GM18907 (cell line): ENCODE measurements around the gene GNG11.

ENCODE experiments used
- ATAC-seq: cut with Tn5 transposase; IDR thresholded peaks from one replicate; pipeline ENCODE4 v1.9.1; 2021; ENCODE audit warnings: mild to moderate bottlenecking, moderate library complexity; ENCODE audit not compliant: unreplicated experiment

Gene GNG11

DNA sequence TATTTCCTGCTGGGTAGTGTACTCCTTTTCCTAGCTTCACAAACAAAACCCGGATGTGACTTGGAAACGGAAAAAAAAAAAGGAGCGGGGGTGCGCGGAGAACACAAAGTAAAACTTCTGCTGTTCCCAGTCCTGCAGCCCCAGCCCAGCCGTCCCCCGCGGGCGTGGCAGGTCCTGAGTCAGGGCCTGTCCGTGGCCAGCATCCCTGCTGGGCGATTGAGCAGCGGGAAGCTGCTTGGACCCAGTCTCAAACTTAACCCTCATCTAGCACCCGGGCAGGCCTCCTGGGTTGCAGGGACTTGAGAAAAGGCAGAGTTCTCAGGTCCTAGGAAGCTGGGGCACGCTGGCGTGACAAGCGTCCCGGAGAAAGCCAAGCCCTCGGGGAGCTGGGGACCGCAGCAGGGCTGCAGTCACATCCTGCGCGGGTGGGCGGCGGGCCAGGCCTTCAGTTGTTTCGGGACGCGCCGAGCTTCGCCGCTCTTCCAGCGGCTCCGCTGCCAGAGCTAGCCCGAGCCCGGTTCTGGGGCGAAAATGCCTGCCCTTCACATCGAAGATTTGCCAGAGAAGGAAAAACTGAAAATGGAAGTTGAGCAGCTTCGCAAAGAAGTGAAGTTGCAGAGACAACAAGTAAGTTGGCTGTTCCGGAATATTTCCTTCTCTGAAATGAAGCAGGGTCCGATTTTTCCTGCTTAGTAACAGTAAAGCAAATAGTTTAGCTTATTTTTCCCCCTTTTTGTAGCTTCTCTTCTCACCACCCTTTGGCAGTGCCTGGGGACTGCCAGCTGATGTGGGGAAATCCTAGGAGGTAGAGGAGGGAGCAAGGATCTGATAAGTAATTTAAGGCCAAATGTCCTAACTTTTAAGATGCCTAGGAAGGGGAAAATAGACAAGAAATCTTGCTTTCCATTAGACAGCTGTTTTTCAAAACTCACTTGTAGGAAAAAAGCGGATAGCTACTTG is at the start of gene GNG11:
GNG11 (plus strand) TSS at position 129 of the 960 bp plus-strand sequence; CDS start at position 532, 403 bp downstream.
- peak; percentile 96 for ATAC-seq

DNA sequence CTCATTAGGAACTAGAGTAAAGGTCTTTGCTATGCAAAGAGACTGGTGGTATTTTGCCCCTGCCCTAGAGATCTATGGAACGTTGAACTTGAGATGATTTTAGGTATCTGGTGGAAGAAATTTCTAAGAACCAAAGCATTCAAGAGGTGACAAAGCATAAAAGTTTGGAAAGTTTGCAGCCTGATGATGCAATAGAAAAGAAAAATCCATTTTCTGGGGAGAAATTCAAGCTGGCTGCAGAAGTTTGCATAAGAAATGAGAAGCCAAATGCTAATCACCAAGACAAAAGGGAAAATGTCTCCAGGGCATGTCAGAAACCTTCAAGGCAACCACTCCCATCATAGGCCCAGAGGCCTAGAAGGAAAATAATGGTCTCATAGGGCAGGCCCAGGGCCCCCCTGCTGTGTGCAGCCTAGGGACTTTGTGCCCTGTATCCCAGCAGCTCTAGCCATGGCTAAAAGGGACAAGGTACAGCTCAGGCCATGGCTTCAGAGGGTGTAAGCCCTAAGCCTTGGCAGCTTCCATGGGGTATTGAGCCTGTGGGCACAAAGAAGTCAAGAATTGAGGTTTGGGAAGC is 47.4 kb upstream of the GNG11 start:
- no peak for ATAC-seq

DNA sequence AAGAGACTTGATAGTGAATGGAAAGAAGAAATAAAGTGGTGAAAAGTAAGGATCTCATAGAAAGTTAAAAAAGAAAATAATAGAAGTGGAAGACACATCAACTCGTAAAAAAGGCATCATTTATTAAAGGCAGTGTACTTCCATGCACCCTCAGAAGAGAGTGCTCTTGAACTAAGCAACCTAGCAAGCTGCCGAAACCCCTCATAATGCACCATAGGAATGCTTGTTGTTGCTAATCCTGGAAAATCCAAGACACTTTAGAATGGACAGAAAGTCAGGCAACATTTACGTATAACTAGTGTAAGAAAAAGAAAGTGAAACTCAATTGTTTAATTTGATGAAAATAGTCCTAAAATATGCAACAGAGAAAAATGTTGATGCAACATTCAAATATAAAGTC is 43.8 kb upstream of the GNG11 start:
- no peak for ATAC-seq

DNA sequence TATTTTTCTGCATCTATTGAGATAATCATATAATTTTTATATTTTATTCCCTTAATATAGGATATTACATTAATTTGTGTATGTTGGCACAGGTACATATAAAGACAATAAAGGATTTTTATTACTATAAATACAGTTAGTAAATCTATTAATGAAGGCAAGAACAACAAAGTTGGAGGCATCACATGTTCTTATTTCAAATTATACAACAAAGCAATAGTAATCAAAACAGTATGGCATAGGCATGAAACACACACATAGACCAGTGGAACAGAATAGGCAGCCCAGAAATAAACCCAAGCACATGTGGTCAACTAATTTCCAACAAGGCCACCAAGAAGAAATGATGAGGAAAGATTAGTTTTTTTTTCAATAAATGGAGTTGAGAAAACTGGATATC is 42.2 kb upstream of the GNG11 start:
- no peak for ATAC-seq

DNA sequence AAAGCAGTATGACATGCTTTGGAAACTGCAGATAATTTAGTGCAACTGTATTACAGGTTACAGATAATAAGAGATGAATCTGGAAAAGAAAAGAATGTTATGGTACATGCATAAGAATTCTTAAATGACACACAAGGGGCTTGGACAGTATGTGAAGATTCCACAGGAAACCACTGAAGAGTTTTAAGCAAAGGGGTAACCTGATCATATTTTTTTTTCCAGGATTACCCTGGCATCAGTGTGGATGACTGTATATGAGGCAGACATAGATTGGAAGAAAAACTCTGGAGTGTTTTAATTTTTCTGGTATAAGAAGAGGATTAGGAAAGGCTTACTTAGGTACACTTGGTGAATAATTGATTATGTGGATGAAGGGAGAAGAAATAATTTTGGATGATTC is 39.1 kb upstream of the GNG11 start:
- no peak for ATAC-seq

DNA sequence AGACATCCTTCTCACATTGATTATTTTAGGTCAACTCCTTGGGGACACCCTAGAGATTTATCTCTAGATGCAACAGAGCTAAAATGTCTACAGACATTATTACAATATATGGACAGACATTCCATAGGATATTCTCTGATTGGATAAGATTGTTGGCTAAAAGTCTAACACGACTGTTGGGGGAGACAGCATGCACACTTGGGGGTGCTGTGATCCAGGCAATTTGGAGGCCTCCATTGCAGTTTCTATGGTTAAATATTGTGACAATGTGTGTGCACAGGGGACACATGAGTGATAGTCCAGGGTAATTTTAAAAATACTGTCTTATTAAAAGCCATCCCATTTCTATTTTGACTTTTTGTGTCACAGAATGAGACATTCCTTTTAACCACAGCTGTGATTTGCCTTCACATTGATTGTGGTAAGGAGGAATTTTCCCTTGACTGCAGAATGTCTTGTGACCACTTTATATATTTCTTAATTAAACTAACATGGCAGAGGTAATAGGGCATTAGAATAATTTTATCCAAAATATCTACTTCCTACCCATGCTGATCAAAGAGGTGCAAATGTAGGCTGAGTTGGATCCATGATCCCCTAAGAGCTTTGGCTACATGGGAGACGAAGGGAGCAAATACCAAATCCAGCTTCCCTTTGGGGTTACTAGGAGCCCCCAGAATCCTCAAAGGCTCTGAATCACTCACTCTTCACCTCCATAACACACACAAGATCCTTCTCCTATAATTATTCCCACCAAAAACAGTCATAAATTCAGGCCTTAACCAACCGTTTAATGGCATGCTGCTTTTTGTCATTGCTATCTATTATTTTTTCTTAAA is 38.2 kb upstream of the GNG11 start:
- ATAC-seq = no peak

DNA sequence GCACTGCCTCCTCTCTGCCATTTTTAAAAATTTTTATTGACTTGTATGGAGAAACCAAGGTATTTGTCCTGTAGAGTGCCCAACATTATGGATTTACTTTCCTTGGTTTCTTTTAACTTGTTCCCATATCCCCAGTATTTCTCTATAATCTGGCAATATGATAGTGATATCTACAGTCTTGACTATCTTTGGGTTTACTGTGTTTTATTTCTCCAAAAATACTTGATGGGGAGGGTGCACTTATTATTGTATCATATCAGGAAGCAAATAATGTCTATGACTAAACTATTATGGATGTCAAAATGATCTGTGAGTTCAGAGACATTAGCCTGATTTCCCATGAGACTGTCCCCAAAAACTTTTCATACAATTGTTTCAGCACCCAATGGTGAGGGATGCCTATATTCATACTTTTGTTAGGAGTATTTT is 37.6 kb upstream of the GNG11 start:
- no peak for ATAC-seq

DNA sequence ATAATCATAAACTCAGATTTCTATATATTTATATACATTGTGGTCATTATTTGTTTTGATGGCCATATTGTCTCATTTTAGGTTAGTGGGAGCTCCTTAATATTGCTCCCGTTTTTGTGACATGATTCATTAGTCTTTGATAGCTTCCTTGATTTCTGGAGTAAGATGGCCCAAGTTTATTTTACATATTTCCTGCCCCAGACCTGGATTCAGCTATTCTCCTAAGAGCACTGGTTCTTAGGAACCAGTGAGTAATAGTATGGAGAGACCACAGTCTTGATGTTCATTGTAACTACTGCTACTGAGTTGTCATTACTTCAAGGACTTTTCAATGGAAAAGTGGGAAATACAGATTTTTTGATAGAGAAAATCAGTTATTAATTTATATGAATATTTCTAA is 37.0 kb upstream of the GNG11 start:
- ATAC-seq = no peak

DNA sequence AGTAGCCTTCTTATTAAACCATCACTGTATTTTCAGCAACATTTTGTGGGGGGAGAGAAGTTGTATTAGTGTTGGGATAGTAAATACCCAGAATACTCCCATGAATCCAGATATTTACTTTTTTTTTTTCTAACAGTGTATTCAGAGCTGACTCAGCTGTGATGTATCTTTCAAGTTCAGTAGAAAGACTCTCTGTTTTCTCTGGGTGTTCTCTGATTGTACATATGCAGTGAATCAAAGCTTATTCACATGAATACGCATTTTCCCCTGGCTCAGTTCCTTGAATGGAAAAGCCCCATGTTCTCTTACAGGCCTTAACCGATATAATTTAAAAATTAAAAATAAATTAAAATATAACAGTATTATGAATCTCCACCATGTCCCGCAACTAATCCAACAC is 32.3 kb upstream of the GNG11 start:
- ATAC-seq = no peak

DNA sequence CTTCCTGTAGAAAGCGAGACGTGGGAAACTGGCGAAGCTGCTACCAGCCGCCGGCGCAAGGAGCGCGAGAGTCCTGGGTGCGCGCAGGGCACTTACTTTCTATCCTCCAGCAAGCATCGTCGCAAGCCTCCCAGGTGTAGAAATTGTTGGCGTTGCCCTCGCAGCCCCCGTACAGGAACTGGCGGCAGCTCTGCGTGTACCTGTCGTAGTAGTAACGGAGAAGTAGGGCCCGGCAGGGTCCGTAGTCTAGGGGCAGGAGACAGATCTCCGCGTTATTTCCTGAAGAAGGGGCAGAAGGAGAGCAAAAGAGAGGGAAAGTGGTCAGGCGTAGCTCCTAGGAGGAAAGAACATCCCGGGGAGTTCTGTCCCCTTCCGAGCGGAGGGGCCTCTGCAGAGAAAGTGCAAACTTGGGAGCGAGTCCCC is 31.5 kb upstream of the GNG11 start:
- ATAC-seq = peak; percentile 82

DNA sequence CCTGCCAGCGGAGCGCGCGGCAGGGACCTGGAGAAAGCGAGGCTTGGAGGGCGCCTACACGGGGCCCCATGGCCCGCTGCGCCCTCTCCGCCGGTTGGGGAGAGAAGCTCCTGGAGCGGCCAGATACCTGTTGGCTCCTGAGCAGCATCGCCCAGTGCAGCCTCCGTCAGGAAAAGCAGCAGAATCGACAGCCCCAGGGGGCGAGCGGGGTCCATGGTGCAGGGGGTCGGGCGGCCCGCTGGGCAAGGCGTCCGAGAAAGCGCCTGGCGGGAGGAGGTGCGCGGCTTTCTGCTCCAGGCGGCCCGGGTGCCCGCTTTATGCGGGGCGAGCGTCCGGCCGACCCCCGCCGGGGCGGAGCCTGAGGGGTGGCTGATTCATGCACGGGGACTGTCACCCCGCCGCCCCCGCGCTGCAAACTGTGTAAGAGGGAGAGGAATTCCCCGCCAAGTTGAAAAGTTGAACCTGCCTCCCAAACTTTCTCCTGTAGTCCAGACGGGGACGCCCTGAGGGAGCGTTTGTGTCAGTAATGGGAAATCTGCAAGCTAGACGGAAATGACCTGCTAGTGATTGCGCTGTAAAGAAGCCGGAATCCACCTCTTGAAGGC is 31.0 kb upstream of the GNG11 start, which contains the start of gene TFPI2:
TFPI2 (minus strand) TSS at position 290 of the 605 bp plus-strand sequence; CDS start at position 215, 75 bp downstream.
- ATAC-seq = peak; percentile 62

DNA sequence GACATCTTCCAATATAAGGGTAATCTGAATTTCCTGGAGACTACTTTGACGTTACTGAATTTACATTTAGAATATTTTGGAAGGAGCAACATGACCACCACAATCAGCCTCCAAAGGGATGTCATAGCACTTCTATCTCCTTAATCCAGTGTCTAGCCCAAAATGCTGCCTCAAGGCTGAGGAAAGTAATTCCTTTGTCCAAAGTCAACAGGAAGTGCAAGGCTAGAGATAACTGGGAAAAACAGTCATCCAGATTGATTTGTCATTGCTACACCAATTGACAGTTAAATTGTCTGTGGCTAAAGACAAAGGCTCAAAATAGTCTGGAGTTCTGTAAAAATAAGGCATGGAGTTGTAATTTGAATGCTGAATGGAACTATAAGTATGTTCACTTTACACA is 27.1 kb upstream of the GNG11 start:
- ATAC-seq = no peak

DNA sequence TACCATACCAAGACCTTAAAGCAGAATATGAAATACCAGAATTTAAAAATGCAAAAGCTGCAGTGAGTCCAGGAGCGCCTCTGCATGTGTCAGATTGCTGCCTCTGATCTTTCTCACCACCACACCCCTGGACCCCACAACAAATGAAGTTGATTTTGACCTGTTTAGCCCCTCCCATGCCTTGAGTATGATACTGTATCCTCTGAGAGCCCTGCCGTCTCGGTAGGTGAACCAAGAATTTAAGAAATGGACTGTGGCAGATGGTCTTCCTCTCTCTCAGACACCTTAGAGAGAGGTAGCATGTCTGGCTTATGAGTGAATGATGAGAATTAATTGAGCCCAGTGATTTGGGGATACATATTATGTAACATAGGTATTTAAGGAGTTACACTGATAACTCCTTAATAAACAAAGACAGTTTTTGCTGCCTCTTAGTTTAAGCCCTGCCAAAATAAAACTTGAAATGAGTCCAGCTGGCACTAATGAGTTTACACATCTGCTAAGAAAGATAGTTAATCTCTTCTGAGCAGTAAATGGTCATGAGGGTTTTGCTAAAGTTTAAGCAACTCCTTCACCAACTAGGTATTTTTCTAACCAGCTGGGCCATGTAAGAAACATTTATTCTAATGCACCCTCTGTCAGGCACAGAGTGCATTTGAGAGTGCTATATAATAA is 26.4 kb upstream of the GNG11 start:
- ATAC-seq = no peak

DNA sequence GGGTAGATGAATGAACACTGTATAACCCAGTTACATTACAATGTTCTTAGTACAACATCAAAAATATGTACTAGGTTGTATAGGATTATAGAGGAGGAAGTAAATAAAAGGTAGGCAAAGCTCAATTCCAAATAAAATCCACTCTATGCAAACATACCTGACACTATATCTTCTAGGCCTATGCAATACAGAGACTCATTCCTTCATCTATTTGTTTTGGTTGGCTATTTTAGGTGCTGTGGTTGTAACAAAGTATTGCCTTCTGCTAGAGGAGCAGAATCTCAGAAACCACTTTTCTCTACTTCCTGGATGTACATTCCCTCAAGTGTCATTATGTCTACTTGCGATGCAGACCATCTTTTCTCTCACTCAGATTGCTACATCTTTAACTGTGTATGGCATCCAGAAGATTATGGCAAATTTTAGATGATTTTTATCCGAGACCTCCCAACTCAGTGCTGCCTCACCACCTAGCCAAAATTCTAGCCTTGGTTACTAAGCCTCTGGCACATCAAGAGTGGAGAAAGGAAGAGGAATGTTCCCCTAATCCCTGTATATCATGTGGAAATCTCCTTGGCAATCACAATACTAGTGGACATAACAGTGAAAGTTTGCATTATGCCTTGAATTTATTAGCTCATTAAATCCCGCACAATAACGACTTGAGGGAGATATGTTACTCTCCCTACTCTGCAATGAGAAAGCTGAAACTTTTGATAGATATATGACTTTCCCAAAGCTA is 25.5 kb upstream of the GNG11 start:
- ATAC-seq = no peak

DNA sequence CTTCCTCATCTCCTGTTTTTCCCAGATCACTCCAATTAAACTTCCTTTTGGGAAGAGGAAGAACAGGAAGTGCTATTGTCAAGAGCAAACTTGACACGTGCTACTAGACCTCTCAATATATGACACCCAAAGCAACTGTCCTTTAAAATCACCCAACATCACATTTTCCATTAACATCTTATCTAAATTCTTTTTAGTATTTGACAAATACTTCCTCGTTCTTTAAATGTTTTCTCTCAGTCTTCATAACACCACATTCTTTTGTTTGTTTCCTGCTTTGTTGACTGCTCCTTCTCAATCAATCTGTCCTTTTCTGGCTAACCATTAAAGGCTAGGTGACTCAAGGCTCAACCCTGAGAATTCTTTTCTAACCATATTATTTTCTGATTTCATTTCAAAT is 23.9 kb upstream of the GNG11 start:
- ATAC-seq = no peak

DNA sequence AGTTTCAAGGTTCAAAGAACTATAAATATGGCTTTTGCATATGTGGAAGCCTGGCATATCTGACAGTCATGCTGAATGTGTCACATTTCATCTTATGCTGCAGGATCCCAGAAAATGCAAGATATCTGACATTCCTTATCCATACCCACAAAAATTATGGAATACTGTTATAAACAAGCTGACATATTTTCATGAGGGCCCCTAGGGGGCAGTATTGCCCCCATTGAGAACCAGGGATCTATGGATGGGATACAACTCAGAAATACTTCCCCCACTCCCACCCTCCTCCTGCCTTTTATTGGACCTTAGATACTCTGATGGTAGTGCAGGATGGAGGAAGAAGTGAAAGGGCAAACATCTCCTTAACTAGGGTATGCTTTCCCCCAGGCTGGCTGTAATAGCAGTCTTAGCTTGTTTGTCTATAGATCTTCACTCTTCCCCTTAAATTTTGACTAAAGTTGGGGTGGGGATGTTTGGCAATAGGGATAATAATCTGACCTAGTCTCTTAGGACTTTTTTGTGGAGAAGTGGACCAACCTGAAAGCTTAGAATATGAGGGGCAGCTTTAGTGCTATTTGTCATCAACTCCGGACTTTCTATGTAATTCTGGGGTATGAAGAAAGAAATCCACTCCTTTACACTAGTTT is 18.6 kb upstream of the GNG11 start:
- no peak for ATAC-seq

DNA sequence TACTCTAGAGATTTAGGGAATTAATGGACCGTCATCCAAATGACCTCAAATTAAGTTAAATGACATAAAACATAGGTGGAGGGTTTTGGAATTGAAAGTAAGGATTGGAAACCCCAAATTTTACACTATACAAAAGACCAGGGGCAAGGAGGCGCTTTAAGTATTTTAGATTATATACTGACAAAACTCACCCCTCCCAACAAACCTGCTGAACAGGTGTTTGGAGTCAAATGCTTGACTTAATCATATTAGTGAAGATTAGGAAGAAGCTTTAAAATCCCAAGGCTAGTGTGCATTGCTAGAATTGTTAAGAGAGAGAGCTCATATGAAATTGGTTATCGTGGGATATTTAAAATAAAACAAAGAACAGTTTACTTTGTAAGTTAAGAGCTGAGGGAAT is 15.3 kb upstream of the GNG11 start, which contains the start of gene GNGT1:
GNGT1 (plus strand) TSS at position 301 of the 400 bp plus-strand sequence. CDS start 180 bp downstream, outside the sequence.
- no peak for ATAC-seq

DNA sequence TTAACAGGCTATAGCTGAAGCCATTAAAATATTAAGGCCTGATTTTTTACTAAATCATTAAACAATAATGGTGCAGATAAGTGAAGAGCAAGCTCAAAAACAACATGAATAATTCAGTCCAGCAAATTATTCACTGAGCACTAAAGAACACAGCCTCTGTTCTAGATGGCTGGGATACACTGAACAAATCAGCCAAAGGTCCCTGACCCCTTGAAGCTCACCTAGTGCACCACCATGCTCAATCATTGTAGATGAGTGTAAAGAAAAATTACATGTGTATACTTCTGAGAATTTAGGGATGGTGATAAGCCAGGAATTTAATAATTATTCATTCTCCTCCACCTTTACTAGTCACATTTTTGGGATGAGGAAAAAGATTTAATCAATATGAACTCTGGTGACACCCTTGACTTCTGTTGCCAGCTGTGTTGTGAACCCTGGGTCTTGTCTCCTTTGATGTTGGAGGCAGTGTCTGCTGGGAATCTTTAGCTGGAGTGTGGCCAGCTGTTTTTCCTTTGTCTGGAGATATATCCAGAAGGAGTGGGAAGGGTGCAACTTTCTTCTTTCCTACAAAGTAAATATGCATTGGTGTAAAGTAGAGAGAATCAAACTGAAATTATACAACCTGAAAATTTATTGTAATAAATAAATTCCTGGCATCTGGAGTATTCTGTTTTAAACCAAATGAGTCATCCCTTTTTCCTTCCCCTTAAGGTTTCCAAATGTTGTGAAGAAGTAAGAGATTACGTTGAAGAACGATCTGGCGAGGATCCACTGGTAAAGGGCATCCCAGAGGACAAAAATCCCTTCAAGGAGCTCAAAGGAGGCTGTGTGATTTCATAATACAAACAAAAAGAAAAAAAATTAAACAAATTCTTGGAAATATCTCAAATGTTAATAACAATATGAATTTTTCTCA is 11.2 kb upstream of the GNG11 start:
- no peak for ATAC-seq
